A172 (cell line): ENCODE results near the gene GLT1D1. TPM values are rescaled to one million over a fixed set of nuclear protein-coding genes. Genes with fewer than 3 reads are reported as not detected.

Source experiments
- DNase-seq: peaks from one replicate; pipeline ENCODE4 v3.0.0-alpha.2; 2015; ENCODE audit warnings: low spot score
- total RNA-seq: library from RNA; depleted of rRNA; stranded (reverse); fragments of >200 nt; shearing (Covaris generic); gene quantifications from 2 replicates; pipeline ENCODE4 v1.2.3, GENCODE V29; 2014

The GLT1D1 gene
- total RNA-seq, 1 experiment from 2014 or later: not detected

GRCh38 chr12:128856035-128856790 is 2.9 kb downstream of the GLT1D1 start:
- DNase-seq: no peak

- DNase-seq: no peak
Measured at GRCh38 chr12:128856791-128857078, 3.5 kb downstream of the GLT1D1 start.

GRCh38 chr12:128857133-128857763 is 4.0 kb downstream of the GLT1D1 start:
- DNase-seq: no peak

- no peak for DNase-seq
Measured at GRCh38 chr12:128859311-128859710, 6.0 kb downstream of the GLT1D1 start.

- DNase-seq: no peak
Measured at GRCh38 chr12:128861226-128862016, 8.1 kb downstream of the GLT1D1 start.

- no peak for DNase-seq
Measured at GRCh38 chr12:128863957-128864356, 10.7 kb downstream of the GLT1D1 start.

- DNase-seq: no peak
Measured at GRCh38 chr12:128864516-128865186, 11.4 kb downstream of the GLT1D1 start.

GRCh38 chr12:128867466-128867865 is 14.2 kb downstream of the GLT1D1 start:
- DNase-seq: no peak

- no peak for DNase-seq
Measured at GRCh38 chr12:128871516-128871892, 18.2 kb downstream of the GLT1D1 start.

- no peak for DNase-seq
Measured at GRCh38 chr12:128872303-128872702, 19.0 kb downstream of the GLT1D1 start.

- no peak for DNase-seq
Measured at GRCh38 chr12:128876559-128876958, 23.3 kb downstream of the GLT1D1 start.

GRCh38 chr12:128879898-128880764 is 26.9 kb downstream of the GLT1D1 start:
- DNase-seq: no peak

- no peak for DNase-seq
Measured at GRCh38 chr12:128891856-128892255, 38.6 kb downstream of the GLT1D1 start.

GRCh38 chr12:128903236-128903635 is 50.0 kb downstream of the GLT1D1 start:
- DNase-seq: no peak

GRCh38 chr12:128905003-128905544 is 51.8 kb downstream of the GLT1D1 start:
- DNase-seq: no peak

GRCh38 chr12:128906485-128907137 is 53.3 kb downstream of the GLT1D1 start:
- DNase-seq: no peak

GRCh38 chr12:128908254-128908653 is 55.0 kb downstream of the GLT1D1 start:
- no peak for DNase-seq

- DNase-seq: no peak
Measured at GRCh38 chr12:128909653-128910052, 56.4 kb downstream of the GLT1D1 start.

GRCh38 chr12:128910629-128911028 is 57.4 kb downstream of the GLT1D1 start:
- no peak for DNase-seq

- DNase-seq: no peak
Measured at GRCh38 chr12:128911861-128912260, 58.6 kb downstream of the GLT1D1 start.
